ENCODE results near the gene CPB1. TPM values are rescaled to one million over a fixed set of nuclear protein-coding genes. Genes with fewer than 3 reads are reported as not detected.

Gene CPB1
- total RNA-seq, 2 donors from 2014 or later, result 1.1 to 19.0 TPM

DNA sequence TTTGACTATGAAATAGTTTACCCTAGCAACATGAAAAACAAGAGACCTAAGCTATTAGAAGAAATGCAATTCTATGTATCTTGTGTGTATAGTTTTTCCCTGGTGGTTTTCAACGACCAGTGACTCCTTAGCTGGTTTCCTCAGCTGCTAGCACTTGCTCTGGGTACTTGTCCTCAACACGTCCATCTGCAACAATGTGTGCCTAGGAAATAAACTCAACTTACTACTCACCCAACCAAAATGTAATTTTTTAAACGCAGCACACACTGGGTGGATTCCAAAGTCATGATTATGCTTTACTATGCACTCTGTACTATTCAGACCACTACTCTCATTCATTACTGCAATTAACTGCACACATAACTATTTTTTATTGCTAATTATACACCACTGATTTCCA lies 68.5 kb downstream of the CPB1 start:
- no peak for DNase-seq
- Histone ChIP-seq H3K27ac (no peak overlapping the region), H3K27me3 (no peaks in the 10 kb centered on the region), H3K9ac (ENCODE audit: low read depth in 2 of 2, low read length in 2 of 2) (no peak overlapping the region), H3K4me1 (no peaks in the 10 kb centered on the region), H3K4me3 (no peak overlapping the region), H3K9me3 (no peaks in the 10 kb centered on the region), H3K36me3 (no peaks in the 10 kb centered on the region)
- TF ChIP-seq, protein P1, sequence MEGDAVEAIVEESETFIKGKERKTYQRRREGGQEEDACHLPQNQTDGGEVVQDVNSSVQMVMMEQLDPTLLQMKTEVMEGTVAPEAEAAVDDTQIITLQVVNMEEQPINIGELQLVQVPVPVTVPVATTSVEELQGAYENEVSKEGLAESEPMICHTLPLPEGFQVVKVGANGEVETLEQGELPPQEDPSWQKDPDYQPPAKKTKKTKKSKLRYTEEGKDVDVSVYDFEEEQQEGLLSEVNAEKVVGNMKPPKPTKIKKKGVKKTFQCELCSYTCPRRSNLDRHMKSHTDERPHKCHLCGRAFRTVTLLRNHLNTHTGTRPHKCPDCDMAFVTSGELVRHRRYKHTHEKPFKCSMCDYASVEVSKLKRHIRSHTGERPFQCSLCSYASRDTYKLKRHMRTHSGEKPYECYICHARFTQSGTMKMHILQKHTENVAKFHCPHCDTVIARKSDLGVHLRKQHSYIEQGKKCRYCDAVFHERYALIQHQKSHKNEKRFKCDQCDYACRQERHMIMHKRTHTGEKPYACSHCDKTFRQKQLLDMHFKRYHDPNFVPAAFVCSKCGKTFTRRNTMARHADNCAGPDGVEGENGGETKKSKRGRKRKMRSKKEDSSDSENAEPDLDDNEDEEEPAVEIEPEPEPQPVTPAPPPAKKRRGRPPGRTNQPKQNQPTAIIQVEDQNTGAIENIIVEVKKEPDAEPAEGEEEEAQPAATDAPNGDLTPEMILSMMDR (IDR thresholded peaks at IDR 0.05), result no peak
- intact Hi-C loops (cut with DNase I), result no loop called here

DNA sequence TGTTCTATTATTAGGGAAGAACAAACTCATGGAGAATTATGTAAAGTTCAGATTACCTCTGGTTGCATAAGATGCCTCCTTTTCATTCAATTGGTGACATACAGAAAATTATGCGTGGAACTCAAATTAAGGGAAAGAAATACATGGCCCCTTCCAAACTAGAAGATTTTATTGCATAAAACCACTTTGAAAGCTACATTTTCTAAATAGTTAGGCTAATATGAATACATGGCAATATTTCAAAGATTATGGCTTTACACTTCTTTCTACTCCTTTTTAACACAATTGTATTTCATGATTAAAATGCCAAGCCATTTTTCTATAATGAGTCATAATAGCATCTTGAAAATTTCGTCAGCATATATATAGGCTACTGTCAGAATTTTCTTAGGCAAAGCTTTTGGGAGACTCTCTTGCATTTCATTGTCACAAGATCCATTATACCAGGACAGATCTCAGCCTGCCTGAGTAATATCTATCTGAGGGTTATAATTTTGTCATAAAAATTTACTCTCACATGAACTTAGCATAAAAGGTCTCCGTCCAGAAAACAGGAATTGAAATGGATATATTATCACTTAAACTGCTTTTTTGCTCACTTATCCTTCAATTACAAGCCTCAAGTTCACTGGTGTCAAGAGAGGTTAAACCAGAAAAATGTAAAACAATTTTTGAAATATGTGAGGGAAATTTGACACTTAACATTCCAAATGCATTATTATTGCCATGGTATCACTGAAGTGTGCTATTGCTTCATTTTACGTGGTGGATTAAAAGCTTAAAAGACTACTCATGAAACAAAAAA lies 74.6 kb downstream of the CPB1 start:
- no peaks in the 10 kb centered on the region for H3K9me3 ChIP-seq
- intact Hi-C loops (cut with DNase I), result no loop called here
- no peaks in the 10 kb centered on the region for H3K36me3 ChIP-seq
- no peak overlapping the region for H3K9ac ChIP-seq (ENCODE audit: low read depth in 2 of 2, low read length in 2 of 2)
- DNase-seq, result no peak
- TF ChIP-seq, protein P1 (IDR thresholded peaks at IDR 0.05), result no peak
- no peak overlapping the region for H3K27ac ChIP-seq
- H3K4me3 ChIP-seq, result no peak overlapping the region
- H3K27me3 ChIP-seq, result no peaks in the 10 kb centered on the region
- no peaks in the 10 kb centered on the region for H3K4me1 ChIP-seq

DNA sequence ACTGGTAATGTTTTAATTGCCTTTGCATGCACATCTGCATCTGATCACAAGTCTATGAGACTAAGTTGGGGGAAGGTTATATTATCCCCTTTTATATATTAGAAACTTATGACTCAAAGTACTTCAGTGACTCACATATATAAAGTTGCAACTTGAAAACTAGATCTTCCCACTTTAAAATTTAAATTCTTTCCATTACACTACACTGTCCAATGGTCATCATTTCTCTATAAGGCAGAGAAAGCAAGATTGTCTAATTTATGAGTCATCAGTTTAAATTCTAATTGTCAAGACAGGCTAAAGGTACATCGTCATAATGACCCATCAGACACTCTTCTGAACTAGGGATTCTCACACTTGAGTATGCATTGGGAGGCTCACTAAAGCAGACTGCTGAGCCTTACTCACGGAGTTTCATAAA lies 75.4 kb downstream of the CPB1 start:
- Histone ChIP-seq H3K9me3 (no peaks in the 10 kb centered on the region), H3K27me3 (no peaks in the 10 kb centered on the region), H3K4me1 (no peaks in the 10 kb centered on the region), H3K9ac (ENCODE audit: low read depth in 2 of 2, low read length in 2 of 2) (no peak overlapping the region), H3K27ac (no peak overlapping the region), H3K36me3 (no peaks in the 10 kb centered on the region), H3K4me3 (no peak overlapping the region)
- intact Hi-C loops (cut with DNase I), result no loop called here
- DNase-seq, result no peak
- TF ChIP-seq, protein P1 (IDR thresholded peaks at IDR 0.05), result no peak

DNA sequence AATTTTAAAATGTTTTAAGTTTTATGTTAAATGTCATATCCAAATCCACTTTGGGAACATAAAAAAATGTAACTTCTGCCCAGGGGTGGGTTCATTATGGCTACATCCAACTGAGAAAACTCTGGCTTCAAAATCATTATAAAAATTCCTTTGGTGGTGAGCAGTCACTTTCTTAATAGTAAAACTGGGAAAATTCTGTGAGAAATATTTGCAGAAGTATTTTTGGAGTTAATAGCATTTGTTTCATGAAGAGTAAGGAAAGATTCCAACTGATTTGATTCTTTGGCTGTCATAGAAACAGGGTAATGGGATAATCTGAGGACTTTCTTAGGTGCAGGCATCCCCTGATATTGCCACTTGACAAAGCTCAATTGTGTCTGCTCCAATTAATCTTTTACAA lies 76.3 kb downstream of the CPB1 start:
- H3K27ac ChIP-seq, result no peak overlapping the region
- H3K36me3 ChIP-seq, result no peaks in the 10 kb centered on the region
- no peak overlapping the region for H3K9ac ChIP-seq (ENCODE audit: low read depth in 2 of 2, low read length in 2 of 2)
- no peaks in the 10 kb centered on the region for H3K27me3 ChIP-seq
- intact Hi-C loops (cut with DNase I), result no loop called here
- H3K9me3 ChIP-seq, result no peaks in the 10 kb centered on the region
- H3K4me3 ChIP-seq, result no peak overlapping the region
- no peak for DNase-seq
- TF ChIP-seq, protein P1 (IDR thresholded peaks at IDR 0.05), result no peak
- H3K4me1 ChIP-seq, result no peaks in the 10 kb centered on the region

DNA sequence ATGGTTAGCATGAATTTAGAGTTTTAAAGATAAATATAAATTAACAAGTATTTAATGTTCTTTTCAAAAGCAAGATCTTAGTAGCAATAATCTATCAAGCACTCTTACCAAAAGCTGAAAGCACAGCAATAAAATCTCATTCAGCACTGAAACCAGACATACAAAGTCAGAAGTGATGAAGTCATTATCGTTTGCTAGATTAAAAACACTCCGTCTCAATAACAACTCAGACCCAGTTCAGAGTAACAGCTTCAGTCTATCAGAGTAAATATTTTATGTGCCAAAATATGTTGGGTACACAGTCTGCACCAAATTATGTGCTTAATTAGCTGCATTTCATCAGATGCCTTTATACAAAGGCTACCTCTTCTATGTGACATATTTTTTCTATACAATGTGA lies 79.1 kb downstream of the CPB1 start:
- Histone ChIP-seq H3K27ac (no peak overlapping the region), H3K4me3 (no peak overlapping the region), H3K27me3 (no peaks in the 10 kb centered on the region), H3K9me3 (no peaks in the 10 kb centered on the region), H3K36me3 (no peaks in the 10 kb centered on the region), H3K9ac (ENCODE audit: low read depth in 2 of 2, low read length in 2 of 2) (no peak overlapping the region), H3K4me1 (no peaks in the 10 kb centered on the region)
- TF ChIP-seq, protein P1 (IDR thresholded peaks at IDR 0.05), result no peak
- intact Hi-C loops (cut with DNase I), result no loop called here
- no peak for DNase-seq

Other genes starting within 250 kb of the CPB1 start
- 1 to 10 TPM in 1 of 2 donors, under 1 TPM in 1; 0.47 to 2.4 TPM for gene AGTR1, start 129.9 kb upstream of the CPB1 start, total RNA-seq
- gene CPA3, start 37.5 kb downstream of the CPB1 start, total RNA-seq, result 10 to 100 TPM; 12.3 to 12.6 TPM
- 10 to 100 TPM; 26.1 to 32.2 TPM for gene GYG1, start 163.7 kb downstream of the CPB1 start, total RNA-seq

Measured in colonic mucosa (tissue), 4 donors.